Spleen (tissue), 7 donors: ENCODE results near the gene VPS35.

Source experiments
- POLR2A ChIP-seq, 3 donors: fragments of 450-650 bp; IDR thresholded peaks; one replicate each; pipeline ENCODE4 v1.5.1; 2017; ENCODE audit warnings: antibody characterized with exemption in 3 of 3, mild to moderate bottlenecking in 1 of 3
- TF ChIP-seq, protein P1 (sequence below), 11 experiments: fragments of 200-600 bp in 7 of 11; fragments of 450-650 bp in 4 of 11; sonication (generic) in 4 of 11; IDR thresholded peaks in 8 of 11; conservative IDR thresholded peaks in 3 of 11; 1 replicate in 7 of 11; 2 replicates in 4 of 11; pipeline versions ENCODE4 v1.4.0 to v1.8.0; 2016 to 2021; ENCODE audit warnings: antibody characterized with exemption in 11 of 11, inconsistent platforms in 4 of 11, mild to moderate bottlenecking in 1 of 11
- donor health status: DM: no; HTN: no; CAD: no; lungs with moderate emphysema.
- donor health status: DM: no; HTN: no; CAD: no.
- donor health status: DM: no; HTN: no; CAD: no.

DNA sequence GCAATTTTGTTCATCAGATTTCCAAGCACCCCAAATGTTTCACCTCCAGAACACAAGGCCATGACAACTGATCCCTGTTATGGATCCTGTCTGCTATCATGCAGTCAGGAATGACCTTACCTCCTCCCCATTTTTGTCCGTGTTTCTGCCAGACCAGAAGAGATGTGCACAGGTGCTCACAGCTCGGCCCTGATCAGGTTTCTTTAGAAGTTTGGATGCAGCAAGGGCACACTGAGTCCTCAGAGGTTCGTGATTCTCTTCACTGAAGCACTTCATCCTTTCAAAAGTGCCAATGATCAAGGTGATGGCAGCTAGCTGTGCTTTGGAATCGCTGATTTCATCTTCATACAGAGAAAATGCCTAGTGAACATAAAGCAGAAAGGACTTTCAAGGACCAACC, 26.9 kb downstream of the VPS35 start:
- TF ChIP-seq, protein P1, sequence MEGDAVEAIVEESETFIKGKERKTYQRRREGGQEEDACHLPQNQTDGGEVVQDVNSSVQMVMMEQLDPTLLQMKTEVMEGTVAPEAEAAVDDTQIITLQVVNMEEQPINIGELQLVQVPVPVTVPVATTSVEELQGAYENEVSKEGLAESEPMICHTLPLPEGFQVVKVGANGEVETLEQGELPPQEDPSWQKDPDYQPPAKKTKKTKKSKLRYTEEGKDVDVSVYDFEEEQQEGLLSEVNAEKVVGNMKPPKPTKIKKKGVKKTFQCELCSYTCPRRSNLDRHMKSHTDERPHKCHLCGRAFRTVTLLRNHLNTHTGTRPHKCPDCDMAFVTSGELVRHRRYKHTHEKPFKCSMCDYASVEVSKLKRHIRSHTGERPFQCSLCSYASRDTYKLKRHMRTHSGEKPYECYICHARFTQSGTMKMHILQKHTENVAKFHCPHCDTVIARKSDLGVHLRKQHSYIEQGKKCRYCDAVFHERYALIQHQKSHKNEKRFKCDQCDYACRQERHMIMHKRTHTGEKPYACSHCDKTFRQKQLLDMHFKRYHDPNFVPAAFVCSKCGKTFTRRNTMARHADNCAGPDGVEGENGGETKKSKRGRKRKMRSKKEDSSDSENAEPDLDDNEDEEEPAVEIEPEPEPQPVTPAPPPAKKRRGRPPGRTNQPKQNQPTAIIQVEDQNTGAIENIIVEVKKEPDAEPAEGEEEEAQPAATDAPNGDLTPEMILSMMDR (IDR thresholded peaks at IDR 0.05 in 8 of 11, conservative IDR thresholded peaks at IDR 0.05 in 3 of 11), result no peak
- no peak for TF ChIP-seq POLR2A (IDR thresholded peaks at IDR 0.05)
